COLO829 (cell line): ENCODE results near the gene VPS54.
"Not testable (repeated sequence)": the region's sequence is repeated elsewhere in the genome, so short reads cannot be mapped to it uniquely, and the experiment has no call there.

Experiments
- DNase-seq: peaks from one replicate; pipeline ENCODE4 v3.0.0; 2012; ENCODE audit warnings: low spot score

VPS54 gene

DNA sequence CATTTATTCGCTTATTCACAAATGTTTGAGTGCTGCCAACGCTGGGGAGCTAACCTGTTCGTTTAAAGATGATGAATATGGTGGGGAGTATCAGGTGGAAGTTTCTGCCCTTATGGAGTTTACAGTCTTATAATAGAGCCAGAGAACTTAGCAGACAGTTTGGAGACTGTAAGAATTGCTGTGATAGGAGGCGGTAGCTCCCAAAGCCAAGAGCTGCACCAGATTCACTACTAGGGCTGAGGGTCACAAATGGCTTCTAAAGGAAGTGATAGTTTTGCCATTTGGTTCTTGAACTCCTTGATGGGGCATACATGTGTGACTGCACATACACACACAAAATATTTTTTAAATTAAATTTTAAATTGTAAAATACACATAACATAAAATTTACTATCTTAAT, 148.5 kb downstream of the VPS54 start:
- DNase-seq = no peak

DNA sequence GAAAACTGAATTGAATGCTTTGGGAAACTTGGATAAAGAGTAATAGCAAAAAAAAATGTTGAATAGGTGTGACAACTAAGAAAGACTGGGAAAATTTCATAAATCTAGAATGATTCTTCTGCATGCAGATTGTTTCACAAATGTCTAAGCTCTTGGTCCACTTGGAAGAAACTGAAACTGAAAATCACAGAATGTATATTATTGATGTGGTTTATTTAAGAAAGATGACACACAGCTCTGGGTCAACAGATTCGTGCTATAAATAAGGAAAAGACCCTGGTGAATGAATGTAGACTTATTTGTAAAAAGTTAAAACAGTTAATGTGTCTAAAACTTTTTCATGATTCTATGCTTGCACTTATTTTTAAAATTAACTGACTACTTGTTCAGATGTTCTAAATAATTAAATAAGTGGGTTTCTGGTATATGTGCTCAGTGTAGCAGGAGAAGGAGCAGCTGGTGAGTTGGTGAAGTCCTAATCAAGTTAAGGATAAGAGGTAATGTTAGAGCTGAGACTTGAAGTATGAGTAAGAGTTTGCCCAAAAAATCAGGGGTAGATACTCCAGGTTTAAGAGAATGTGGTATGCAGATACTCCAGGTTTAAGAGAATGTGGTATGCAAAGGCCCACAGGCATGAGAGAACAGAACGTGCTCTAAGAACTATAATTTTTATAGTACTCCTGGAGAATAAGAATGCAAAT, 153.1 kb downstream of the VPS54 start:
- DNase-seq = no peak

DNA sequence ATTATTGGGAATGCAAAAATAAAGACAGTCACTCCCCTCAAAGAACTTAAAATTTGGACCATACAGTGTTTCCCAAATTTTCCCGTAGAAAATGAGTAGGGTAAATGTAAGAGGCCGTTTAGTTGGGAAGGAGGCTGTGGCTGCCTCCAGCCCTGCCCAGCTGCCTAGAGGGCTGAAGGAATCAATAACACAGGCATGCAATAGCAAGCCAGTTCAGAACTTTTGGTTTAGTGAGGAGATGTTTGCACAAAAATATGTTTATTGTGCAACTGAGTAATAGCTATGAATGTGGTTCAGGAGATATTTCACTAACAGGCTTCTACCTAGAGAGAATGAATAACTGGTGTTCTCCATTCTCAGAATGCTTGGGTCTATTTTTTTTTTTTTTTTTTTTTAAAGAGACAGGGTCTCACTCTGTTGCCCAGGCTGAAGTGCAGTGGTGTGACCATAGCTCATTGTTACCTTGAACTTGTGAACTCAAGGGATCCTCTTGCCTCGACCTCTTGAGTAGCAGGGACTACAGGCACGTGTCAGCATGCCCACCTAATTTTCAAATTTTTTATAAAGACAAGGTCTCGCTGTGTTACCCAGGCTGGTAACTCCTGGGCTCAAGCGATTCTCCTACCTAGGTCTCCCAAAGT, 153.9 kb downstream of the VPS54 start:
- DNase-seq = no peak

DNA sequence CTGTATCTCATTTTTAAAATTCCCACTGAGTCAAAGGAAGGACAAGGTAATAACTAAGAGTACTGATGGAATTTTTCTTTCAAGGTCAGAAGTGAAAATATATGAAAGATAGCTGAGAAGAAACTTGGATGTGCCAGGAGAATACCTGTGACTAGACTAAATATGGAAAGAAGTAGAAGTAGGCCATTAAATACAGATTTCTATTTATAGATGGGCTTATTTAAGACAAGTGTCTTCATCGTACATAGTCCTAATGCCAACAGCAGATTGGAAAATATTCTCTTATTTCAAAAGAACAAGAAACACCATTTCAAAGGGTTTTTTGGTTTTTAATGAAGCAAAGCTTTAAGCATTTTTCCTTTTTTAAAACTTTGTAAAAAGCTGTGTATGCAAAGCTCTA, 155.5 kb downstream of the VPS54 start:
- DNase-seq = no peak

DNA sequence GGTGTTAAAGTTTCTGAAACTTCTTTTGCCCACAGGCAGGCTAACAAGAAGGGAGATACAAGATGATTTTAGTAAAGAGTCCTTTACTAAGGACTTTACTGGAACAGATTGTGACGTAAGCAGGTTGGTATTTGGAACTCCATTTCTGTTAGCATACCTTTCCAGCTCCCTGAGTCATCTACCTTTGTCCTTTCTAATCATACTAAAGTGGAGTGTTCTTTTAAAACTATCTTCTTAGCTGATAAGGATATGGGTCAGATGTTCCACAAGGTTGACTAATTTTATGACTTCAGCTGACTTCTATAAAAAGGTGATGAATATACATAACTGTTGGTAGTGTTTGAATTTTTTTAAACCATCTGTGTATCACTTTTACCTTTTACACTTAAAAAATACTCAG, 156.4 kb downstream of the VPS54 start:
- DNase-seq = no peak

DNA sequence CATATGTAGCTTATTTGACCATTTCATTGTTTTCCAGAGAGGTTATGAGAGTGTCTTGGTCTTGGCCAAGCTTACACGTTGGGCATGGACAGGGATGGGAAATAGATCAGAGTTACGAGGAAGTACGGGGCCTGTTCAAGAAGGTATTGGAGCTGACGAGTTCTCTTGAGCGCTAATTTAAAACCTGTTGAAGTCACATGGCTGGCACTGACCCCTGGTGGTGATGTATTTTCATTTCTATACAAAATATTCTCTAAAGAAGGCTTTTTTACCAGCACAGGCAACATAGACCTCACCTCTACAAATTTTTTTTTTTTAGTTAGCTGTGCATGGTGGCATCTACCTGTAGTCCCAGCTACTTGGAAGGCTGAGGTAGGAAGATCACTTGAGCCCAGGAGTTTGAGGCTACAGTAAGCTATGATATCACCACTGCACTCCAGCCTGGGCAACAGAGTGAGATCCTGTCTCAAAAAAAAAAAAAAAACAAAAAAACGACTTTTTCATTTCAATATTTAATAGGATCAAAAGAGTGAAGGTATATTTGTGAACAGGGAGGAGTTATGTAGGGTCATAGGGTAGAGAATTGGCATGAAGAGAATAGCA, 157.9 kb downstream of the VPS54 start:
- DNase-seq = no peak

DNA sequence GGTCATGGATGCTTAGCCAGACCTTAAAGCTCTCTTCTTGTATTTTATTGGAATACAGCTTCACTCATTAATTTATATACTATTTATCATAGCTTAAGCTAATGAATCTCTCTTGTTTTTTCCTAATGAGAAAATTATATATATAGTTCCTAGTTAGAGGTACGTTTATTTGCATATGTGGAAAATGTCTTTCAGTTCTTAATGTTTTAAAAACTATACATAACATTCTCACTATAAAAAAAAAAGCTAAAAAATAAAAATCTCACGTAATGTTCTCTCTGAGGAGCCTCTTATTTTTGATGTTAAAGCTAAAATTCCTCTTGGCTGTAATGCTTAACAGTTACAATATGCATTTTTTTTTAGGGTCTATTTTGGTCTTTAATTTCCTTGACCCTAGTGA, 160.9 kb downstream of the VPS54 start:
- DNase-seq = no peak

DNA sequence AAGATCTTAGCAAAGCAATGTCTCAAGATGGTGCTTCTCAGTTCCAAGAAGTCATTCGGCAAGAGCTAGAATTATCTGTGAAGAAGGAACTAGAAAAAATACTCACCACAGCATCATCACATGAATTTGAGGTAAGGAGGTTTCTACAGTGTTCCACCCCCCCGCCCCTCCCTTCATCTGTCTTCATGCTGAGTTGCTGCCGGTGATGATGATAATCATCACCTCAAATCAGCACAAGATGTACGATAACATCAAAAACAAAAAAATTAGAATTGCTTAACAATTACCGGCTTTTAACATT, 163.0 kb downstream of the VPS54 start:
- DNase-seq = no peak

DNA sequence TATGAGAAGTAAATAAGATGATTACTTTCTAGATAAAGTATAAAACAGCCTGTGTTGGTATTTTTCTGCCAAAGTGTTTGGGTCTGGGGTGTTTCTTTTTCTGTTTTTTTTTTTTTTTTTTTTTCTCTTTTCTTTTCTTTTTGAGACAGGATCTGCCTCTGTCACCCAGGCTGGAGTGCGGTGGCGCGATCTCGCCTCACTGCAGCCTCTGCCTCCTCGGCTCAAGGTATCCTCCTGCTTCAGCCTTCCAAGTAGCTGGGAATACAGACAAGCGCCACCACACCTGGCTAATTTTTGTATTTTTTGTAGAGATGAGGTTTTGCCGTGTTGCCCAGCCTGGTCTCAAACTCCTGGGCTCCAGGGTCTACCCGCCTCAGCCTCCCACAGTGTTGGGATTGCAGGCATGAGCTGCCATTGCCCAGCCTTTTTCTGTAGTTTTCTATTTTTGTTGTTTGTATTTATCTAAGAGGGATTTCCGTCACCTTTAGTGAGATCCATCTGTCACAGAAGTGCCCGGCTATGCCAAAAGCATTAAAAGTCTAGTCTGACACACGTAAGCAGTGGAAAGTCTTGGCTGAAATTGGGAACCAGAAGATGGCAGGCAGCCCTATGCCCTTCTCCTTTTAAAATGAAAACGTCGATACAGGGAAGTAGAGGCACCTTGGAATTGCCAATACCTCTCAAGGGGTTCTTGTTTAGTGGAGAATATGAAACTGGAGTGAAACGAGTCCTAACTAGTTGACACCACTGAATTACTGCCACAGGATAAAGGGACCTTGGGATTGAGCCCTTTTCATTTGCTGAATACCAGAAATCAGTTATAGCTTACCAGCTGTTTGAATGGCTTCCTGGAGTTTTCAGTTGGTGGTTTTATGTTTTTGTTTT, 163.6 kb downstream of the VPS54 start:
- no peak for DNase-seq

DNA sequence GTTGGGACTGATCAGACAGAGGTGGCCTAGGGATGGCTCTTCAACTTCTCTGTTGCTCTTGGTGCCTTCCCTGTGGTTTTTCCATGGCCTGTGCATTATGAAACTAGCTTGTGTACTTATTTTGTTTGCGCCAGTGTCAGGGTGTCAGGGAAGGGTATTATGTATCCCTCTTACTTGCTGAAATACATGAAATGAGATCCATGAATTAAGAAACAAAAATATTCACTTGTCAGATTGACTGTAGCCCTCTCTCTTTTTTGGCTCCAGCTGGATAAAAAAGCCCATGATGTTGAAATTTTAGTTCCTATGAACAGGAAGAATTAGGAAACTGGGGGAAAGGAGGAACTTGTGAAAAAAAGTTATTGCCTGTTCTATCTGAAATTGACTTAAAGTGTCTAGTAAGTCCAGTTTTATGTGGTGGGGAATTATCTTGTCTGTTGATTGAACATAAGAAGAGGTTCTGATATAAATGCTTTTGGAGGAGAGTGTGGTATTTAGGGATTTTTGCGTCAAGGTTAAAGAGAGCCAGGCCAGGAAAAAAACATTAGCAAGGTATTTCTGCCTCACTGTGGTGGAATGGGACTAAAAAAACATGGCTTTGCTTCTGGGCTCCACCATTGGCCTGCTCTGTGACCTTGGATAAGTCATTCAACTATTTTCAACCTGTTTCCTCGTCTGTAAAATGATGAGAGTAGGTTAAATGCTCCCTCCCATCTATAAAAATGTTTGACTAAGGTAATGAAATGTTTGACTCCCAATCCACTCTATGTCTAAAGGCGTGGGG, 165.5 kb downstream of the VPS54 start:
- no peak for DNase-seq

DNA sequence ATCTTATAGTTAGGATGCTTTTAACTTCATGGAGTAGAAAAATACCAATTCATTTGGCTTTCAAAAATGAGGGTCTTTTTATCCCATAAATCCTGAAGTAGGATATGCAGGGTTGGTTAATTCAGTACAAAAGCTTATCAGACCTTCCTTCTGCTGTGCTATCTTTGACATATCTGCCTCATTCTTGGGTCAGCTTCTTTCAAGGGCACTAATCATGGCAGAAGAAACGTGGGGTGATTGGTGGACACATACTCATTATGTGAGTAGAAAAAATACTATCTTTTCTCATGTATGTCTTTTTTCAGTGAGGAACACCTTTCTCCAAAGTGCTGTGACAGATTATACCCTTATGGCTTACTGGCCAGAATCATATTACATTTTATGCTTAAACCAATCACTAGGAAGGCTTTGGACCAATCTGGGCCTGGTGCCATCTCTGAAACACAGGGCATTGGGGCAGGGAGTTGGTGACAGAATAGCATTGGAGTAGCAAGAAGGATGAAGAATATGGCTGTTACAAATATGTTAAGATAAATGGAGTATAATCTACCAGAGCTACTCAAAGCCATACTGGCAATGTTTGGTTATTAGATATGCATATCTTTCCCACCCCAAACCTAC, 167.4 kb downstream of the VPS54 start:
- DNase-seq = no peak

DNA sequence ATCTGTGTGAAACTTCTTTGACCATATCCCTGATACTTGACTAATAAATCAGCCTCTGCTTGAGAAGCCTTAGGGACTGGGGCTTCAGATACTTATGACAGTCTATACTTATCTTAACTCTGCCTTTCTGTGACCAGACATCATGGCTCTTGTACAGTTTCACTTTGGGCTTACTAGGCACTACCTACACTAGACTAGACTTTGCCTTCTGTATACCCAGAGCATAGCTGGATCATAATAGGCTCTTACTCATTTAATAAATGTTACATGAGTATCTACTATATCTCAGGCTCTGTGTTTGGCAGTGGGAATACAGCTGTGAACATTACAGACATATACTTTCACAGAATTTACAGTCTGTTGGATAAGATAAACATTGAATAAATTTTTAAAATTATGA, 168.6 kb downstream of the VPS54 start:
- DNase-seq = no peak

DNA sequence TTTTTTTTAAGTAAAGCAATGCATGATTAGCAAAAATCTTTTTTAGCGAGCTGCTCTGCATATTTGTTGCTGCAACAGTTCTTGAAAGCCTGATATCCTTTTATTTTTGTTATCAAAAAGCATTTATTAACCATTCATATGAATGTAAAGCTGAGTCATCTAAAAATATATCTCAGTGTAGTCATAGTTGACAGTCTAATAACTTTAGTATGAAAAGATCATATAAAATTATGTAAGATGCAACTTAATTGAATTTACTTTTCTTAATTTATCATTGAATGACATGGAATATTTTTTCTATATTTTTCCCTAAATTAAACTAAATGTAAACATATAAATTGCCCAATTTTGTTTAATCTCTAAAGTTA, 169.0 kb downstream of the VPS54 start:
- no peak for DNase-seq

DNA sequence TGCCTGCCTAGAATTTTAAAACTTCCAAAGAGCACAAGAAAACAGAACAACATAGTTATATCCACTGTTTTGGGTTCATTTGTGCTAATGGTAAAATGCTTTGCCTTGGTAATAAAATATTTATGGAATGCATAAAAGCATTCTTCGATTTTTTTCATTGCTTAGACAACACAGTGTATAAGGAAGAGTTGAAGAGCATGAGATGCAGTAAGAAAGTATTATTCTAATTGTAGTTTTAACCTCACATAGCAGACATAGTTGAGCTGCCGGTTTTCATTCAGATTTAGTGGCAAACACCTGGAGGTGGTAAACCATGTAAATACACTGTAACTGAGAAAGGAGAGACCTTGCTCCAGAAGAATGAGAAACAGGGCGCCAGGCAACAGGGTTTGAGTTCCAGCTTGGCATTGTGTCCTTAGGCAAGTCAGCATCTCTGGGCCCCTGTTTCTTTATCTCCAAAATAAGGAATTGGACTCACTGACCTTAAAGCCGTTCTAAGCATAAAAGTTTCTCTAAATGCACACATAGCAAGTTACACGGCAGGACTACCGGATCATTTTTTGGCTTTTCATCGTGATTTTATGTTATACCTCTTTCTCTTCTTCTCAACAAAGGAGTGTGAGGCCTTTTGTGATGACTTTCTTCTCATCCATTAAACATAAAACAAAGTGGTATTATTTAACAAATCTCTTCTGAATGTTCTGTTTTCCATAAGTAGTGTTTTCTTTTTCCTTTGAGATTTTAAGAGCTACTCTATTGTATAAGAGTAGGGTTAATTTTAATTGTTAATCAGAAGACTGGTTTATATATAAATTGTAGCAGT, 169.6 kb downstream of the VPS54 start:
- no peak for DNase-seq

DNA sequence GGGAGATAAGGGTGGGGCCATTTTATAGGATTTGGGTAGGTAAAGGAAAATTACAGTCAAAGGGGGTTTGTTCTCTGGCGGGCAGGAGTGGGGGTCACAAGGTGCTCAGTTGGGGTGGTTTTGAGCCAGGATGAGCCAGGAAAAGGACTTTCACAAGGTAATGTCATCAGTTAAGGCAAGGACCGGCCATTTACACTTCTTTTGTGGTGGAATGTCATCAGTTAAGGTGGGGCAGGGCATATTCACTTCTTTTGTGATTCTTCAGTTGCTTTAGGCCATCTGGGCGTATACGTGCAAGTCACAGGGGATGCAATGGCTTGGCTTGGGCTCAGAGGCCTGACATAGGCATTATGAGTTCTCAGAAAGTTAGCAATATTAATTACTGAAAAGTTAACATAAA, 171.7 kb downstream of the VPS54 start:
- DNase-seq = not testable (repeated sequence)

DNA sequence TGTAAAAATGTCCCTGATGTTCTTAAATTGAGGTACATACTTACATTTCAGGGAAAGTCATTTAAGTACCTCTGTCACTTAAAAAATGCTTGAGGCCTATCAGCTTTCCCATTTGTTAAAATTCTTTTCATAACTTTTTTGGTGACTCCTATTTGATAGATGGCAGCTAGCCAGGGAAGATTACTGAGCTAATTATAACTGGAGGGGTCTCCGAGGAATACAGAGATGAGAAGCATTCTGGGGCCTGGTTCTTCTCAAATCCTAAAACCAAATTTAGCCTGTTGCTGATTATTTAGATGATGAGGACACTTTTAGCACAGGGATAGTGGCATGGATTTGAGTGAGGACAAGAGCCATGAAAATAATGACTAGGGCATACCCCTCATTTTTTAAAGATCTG, 172.7 kb downstream of the VPS54 start:
- no peak for DNase-seq

DNA sequence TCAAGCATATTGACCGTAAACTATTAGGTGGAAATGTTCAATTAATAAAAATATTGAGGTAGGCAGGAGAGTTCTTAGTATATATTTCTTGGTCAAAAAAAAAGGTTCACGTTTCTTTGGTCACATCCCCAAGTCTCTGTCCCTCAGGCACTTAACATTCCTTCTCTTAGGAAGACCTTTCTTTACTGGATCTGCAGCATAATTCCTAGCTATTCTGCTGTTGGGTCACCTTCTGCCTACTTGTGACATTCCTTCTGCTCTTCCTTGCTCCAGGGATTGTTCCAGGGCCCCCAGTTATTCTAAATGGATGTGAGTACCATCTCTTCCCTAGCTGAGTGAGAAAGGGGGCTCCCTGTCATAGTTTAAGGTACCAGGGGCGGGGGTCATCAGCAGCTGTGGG, 173.4 kb downstream of the VPS54 start:
- DNase-seq = no peak

DNA sequence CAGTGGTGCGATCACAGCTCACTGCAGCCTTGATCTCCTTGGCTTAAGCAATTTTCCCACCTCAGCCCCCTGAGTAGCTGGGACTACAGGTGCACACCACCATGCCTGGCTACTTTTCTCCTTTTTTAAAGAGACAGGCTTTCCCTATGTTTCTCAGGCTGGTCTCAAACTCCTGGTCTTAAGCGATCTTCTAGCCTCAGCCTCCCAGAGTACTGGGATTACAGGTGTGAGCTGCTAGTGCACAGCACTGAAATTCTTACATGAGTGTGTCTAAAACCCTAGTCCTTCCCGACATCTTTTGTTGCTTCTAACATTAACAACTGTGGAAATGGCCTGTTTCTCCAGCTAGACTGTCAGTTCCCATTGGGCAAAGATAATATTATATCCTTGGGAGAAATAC, 174.6 kb downstream of the VPS54 start:
- no peak for DNase-seq

DNA sequence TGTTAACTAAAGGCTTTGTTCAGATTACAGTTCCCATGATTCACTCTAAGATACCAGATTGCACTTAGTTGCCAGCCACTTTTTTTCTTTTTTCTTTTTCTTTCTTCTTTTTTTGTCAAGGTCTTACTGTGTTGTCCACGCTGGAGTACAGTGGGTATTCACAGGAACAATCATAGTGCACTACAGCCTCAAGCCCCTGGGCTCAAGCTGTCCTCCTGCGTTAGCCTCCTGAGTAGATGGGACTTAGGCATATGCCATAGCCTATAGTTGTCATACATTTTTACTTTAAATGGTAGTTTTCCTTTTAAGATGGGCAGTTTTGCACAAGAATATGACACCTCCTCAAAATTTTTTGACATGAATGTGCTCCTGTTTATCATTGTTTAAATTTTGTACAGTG, 175.4 kb downstream of the VPS54 start:
- no peak for DNase-seq

DNA sequence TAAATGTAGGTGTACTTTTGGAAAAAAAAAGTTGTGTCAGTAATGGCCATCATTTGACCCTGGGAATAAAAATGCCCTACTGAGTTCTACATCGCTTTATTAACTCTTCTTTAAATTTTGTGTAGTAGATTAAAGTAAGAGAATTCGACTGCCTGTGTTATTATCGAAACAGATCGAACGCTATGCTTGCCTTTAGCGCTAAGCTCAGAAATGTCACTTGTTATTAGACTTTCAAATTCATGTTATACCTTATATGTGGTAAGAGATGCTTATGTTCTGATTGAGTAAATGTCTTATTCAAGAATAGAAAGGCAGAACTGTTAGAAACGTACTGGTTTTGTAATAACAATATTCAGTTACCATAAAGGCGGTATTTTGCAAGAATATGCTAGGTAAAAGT, 176.1 kb downstream of the VPS54 start:
- no peak for DNase-seq
